Left colon (tissue), 2 donors: ENCODE results near the gene NOL4L. TPM values are rescaled to one million over a fixed set of nuclear protein-coding genes. Genes with fewer than 3 reads are reported as not detected.

Source experiments
- ATAC-seq: fragments of 200-7000 bp; cut with Tn5 transposase; one replicate; pipeline ENCODE4 v1.9.1; 2020; ENCODE audit warnings: mild to moderate bottlenecking, moderate library complexity
- DNase-seq, 2 donors: peaks; one replicate each; pipeline ENCODE4 v3.0.0-alpha.2; 2020
- intact Hi-C, 2 donors: fragments of 100-400 bp; cut with DNase I in 1 of 2; cut with micrococcal nuclease in 1 of 2; formaldehyde crosslinking; loops; one replicate each; pipeline versions ENCODE4 v1.11.2 to v1.14.0; 2022; cut with DNase I, micrococcal nuclease
- total RNA-seq, 2 donors: library from RNA; stranded (reverse); fragmentation: NEBNext Ultra II Directional; extraction: Animal tissue kit (Norgen Biotek cat#: 25700); gene quantifications; one replicate each; pipeline ENCODE4 v1.2.1, GENCODE V29; 2021
- donor health status: DM: no; HTN: no; CAD: no.
- donor health status: DM: yes; HTN: yes; CAD: no.

Gene NOL4L
- total RNA-seq, 2 donors from 2014 or later, result 55.2 to 61.0 TPM

DNA sequence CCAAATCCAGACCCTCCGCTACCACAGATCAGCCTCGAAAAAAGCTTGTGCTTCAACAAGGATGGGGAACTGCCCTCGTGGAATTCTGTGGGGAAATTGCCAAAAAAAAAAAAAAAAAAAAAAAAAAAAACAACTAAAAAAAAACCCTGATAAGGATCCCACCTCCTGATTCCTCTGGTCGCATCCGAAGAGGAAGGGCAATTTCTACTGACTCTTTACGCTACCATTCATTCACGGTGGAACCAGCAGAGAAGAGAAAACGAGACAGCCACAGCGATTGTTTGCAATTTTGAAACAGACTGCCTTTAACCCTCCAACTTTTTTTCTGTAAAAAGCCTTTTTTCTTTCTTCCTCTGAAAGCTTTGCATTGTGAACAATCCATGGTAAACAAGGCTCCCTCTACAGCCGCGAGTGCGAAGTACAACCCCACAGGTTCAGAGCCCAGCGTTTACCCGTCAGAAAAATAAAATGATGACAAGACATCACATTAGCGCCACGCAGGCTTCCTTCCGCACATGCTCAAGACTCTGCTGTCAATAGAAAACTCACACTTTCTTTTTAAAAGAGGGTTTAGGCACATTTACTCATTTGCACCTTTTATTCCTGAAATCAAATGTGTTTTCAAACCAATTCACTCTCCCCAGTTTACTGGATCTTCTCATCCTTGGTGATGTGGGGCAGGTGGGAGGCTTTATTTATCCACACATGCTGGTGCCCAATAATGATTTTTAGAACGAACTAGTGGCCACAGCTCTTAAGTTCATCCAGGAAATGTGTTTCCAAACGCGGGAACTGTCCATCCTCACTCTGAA is 100.0 kb downstream of the NOL4L start:
- intact Hi-C loops, result loop anchor here in 1 of 2 donors (10.0 kb wide), 1 partner anchor 130 kb away; the partner anchor contains the start of gene ASXL1
- ATAC-seq (peak; percentile 42), DNase-seq (peak; percentile 76 to 89)

DNA sequence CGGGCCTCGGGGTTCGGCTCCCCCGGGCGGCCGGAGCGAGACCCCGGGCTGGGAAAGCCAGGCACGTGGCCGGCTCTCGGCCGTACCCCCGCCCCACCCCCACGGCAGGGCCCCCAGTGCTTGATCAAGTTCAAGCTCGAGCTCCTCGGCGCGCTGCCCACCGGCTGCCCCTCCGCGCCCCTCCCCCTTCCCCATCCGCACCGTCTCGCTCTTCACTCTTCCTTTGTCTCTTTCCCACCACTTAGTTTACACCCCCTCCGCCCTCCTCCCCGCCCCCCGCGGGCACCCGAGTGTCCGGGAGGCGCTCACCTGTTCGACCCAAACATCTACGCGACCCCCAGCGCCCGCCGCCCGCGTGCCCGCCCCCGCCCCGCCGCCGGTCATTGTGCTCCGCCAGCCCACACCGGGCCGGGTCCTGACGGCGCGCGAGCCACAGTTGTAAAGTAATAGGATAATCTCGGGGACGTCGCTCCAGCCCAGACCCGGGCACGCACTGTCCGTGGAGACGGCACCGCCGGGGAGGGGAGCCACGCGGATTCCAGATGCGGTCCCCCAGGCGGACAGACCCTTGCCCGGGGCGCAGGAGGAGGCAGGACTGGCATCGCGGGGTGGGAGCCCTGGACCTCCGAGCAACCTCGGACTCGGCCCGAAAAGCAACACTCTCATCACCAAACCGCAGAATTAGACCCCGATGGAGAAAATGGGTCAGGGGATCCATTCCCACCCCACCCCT is 100.7 kb downstream of the NOL4L start:
- peak; percentile 16 for ATAC-seq
- intact Hi-C loops, result loop anchor here in 1 of 2 donors (10.0 kb wide), 1 partner anchor 130 kb away; the partner anchor contains the start of gene ASXL1
- peak; percentile 64 to 73 for DNase-seq

DNA sequence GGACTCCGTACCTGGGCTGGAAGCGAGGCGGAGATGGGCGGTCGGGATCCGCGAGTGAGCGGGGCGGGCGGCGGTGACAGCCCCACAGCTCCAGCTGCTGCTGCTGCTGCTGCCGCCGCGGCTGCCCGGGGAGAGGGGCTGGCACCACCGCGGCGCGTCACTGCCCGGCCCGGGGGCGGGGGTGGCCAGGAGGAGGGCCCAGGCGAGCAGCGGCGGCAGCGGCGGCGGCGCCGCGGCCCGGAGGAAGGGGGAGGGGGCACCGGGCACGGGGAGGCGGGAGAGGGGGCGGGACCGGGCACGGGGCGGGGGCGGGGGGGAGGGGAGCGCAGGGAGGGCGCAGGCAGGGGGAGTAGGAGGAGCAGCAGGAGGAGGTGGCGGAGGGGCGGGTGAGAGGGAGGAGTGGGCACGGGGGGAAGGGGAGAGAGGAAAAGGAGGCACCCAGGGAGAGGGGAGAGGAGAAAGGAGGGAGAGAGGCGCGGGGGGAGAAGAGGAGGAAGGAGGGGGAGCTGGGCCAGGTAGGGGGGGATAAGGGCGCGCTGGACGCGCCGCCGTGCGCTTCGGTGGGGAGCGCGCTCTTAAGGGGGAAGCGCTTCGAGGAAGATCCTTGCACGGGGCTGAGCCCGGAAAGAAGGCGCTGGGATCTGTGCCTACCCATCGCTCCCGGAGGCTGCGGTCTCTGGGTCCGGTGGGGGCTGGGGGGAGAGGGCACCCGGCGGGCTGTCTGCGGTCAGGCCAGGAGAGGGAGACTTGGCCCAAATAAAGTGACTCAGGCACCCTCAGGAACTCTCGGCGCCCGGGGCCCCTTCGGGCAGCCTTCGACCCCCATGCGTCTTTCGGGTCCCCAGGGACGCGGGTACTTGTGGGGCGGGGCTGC is 101.5 kb downstream of the NOL4L start:
- peak; percentile 84 to 86 for DNase-seq
- peak; percentile 53 for ATAC-seq
- intact Hi-C loops, result loop anchor here in 1 of 2 donors (10.0 kb wide), 1 partner anchor 129 kb away; the partner anchor contains the start of gene ASXL1

DNA sequence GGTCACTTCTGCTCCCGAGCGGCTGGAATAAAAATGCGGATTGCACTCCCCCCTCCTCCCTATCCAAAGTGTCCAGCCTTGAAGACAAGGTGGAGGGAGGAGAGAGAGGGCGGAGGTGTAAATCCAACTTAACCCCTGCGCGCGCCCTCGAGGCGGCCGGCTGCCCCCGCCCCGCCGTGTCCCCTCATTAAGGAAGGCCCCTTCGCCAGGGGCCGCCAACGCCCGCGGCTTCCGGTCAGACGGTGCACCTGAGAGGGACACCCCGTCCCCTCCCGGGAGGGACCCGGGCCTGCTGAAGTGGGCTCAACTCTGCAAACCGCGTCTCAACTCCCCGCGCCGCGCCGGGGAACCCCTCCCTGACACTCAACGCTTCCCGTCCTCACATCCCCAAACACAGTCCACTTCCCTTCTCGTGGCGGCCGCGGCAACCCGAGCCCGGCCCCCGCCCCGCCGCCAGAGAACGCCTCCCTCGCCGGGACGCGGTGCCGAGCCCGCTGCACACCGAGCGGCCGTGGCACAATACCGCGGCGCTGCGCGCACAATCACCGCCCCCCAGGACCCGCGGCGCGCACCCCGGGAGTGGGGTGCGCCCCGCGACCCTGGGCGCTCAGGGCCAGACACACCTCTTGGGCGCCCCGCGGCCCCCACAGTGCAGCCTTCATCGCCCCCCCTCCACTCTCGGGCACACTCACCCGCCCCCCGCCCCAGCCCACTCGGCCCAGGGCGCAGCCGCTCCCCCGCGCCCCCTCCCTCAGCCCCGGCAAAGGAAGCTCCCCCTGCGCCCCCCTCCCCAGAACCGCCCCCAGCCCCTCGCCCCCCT is 102.5 kb downstream of the NOL4L start:
- peak; percentile 48 to 64 for DNase-seq
- intact Hi-C loops, result loop anchor here in 1 of 2 donors (10.0 kb wide), 1 partner anchor 128 kb away; the partner anchor contains the start of gene ASXL1
- ATAC-seq, result peak; percentile 18

DNA sequence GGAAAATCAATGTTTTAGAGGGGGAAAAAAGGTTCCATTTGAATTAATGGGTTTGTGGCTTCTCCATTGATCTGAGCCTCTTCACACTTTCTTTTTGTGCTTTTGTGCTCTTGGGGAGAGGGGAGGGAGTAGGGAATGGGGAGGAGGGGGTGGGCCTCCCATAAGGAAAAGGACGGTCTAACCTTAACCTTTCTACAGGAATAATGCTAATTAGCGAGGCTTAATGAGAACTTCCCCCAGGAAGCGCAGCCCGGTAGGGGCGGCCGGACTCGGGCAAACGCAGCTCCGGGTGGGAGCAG is 103.0 kb downstream of the NOL4L start:
- no peak for DNase-seq
- no peak for ATAC-seq

DNA sequence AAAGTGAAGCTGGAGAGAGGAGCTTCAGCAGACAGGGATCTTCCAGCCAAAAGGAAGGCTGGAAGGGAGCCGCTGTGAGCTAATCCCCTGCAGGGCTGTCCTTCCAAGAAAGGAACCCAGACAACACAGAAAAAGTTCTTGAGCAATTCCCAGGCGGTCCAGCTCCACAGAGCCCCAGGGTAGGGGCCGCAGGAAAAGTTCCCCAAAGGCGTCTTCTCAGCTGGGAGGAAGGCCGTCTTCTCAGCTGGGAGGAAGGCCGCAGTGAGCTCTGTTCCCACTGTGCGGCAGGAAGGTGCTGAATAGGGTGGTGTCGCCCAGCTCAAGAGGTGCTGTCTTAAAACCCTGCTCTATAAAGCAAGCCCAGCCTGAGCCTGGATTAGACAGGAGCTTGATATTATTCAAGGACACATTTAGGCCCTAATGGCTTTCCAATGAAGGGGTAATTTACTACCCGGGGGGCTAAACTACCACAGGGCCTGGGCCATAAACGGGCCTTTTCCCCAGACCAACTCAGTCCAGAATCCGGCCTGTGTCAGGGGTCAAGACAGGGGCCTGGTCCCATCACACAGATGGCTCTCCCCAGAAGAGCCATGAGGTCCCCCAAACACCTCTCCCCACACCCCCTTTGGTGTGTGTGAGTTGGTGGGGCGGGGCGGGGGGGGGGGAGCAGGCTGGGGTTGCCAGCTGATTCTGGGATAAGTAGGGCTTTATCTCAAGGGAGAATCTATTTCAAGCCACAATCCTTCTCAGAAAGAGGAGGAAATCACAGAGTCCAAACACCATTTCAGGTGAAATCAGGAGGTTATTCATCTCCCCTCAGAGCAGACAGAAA is 103.6 kb downstream of the NOL4L start:
- intact Hi-C loops, result loop anchor here in 1 of 2 donors (10.0 kb wide), 1 partner anchor 127 kb away; the partner anchor contains the start of gene ASXL1
- DNase-seq, result peak; percentile 48 to 61
- peak; percentile 9 for ATAC-seq

More for the DNA sequence above, 103.0 kb downstream of the NOL4L start:
- intact Hi-C loops, result loop anchor here in 1 of 2 donors (10.0 kb wide), 1 partner anchor 127 kb away; the partner anchor contains the start of gene ASXL1

DNA sequence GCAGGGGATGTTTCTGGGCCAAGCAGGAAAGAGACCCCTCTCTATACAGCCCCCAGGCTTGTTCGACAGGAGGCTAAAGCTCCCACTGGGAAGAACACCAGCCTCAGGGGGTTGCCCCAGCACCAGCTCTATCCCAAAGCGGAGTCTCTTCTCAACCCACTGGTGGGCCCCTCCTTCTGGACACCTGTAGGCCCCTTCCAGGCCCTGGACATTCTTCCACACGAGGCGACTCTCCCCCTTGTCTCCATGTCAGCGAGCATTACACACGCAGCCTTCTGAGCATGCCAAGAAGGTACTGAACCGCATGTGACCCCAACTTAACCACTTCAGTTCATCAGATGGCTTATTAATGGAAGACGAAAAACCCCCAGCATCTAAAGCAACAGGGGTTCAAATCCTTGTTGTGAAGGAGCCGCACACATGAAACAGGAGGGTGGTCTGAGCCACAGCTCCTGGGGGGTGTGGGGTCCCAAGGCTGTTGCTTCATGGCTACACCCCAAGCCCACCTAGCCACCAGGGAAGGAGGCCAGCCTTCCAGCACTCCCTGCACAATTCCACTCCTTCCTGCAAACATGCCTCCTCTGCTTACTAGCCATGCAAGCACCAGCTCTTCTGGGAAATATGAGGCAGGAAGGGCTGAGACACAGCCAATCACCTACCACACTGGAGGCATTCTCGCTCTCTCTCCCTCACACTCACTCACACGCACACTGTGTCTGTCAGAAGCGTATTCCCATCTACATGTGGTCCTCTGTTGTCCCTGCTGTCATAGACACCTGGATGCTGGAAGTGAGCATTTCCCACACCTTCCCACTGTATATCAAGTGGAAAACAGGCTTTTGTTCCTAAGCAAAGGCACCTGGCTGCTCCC is 104.5 kb downstream of the NOL4L start:
- intact Hi-C loops, result loop anchor here in 1 of 2 donors (10.0 kb wide), 1 partner anchor 126 kb away; the partner anchor contains the start of gene ASXL1
- DNase-seq, result peak in 1 of 2 donors; percentile 35
- ATAC-seq, result no peak

DNA sequence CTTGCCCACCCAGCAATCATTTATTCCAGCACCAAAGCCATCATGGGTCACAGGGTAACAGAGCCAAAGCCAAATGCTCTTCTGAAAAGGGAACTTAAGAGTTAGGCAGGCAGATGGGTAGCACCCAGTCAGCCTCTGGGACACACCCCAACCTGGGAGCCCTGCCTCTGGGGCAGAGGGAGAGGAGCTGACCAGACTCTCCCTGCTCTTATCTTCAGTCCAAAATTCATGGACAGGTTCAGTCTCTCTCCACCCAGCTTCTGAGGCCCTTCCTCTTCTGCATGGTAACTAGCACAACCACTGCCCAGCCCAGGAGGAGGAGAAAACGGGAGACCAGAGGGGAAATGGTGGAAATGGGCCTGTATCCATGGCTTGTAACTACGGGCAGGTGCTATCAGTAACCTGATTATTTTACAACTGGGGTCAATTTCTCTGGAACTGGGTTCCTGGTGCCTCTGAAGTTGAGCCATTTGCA is 105.4 kb downstream of the NOL4L start:
- DNase-seq, result peak in 1 of 2 donors; percentile 55
- ATAC-seq, result peak; percentile 23

DNA sequence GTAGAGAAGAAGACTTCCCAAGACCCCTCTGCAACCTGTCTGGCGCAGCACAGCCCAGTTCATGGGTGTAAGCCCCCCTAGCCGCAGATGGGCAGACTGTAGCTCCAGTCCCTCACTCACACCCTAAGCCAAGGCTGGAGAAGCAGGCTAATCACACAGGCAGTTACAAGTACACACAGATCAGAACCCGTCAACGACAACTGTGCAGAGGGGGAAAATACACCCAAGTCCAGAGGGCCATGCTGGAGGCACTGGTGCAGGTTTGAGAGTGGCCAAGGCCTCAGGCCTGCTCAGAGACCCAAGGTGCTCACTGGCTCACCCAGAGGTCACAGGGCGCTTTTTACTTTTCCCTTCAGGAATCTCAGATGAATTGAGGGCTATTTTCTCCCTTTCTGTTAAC is 106.1 kb downstream of the NOL4L start:
- DNase-seq, result no peak
- intact Hi-C loops, result no loop called here
- no peak for ATAC-seq

More for the DNA sequence above, 105.4 kb downstream of the NOL4L start:
- intact Hi-C loops, result loop anchor here in 1 of 2 donors (10.0 kb wide), 1 partner anchor 125 kb away; the partner anchor contains the start of gene ASXL1

DNA sequence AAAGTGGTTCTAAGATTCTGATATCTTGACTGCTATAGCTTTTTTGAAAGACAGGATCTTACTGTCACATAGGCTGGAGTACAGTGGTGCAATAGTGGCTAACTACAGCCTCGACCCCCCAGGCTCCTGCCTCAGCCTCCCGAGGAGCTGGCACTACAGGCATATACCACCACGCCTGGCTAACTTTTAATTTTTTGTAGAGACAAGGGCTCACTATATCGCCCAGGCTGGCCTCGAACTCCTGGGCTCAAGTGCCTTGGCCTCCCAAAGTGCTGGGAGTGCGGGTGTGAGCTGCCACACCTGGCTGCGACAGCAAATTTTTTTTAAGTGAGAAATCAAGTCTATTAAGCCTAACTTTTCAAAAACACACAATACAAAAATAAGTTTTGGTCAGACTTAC is 106.6 kb downstream of the NOL4L start:
- intact Hi-C loops, result no loop called here
- no peak for ATAC-seq
- no peak for DNase-seq

DNA sequence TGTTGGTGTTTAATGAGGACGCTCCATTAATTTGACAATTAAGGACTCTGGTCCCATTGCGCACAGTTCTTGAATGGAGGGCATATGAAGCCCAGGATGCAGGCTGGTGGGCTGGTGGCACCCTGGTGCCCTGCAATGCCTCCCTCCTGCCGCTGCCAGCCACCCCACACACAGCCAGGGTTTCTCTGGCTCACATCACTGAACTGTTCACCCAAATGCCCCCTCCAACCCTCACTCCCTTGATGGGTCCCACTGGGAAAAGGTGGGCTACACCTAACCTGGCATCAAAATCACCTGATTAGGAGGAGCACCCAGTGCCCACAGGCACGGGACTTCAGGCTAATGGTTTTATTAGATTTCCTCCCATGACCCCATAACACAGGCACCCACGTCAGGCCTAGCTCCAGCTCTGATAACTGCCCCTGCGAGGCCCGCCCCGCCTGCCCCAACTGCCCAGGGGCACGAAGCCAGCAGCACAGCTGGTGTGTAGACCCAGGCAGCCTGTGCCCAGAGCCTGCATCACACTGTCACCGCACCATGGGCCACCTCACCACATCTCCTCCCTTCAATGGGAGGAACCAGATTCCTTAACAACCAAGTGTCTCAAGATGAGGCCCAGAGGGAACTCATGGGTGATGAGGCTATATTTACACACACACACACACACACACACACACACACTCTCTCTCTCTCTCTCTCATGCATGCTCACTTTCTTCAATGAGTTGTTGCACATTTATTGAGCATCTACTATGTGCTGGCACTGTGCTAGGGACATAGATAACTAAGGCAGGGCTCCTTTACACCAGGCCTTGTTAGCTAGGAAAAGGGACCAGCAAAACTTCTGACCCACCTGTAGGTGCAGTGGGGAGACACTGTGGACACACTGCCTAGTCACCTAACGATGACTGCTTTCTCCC is 107.3 kb downstream of the NOL4L start:
- intact Hi-C loops, result no loop called here
- DNase-seq, result peak; percentile 74 to 76
- peak; percentile 2 for ATAC-seq

DNA sequence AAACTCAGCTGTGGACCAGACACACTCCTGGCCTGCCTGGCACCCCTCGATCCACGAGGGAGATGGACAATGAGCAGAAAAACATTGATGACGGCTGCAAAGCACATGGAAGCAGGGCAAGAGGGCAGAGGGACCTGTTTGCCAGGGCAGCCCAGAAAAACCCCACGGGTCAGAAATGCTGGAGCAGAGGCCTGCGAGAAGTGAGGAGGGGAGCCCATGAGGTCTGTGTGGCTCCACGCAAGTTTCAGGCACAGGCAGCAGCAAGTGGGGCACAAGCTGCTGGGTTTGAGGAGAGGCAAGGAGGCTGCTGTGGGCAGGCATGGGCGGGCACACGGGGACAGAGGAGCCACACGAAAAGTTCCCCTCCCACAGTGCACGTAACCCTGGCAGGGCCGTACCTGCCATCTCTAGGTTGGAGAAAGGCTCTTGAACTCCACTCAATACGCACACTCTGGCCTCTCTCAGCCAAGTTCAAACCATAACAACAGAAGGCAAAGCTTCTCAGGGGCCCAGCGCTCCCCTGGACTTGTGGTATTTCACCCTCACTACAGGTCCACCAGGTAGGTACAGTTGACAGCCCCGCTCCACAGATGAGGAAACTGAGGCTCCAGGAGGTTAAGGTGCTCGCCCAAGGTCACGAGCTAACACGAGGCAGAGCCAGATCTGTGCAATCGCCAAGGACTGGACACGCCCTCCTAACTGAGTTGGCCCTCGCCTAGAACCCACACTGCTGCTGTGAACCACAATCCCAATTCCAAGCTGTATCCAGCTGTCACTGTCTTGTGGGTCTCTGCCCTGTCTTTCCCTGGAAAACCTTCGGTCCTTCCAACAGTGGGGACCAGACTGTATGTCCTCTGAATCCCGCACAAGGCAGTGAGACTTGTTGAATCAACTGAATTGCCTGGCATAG is 108.2 kb downstream of the NOL4L start:
- no peak for ATAC-seq
- DNase-seq, result peak in 1 of 2 donors; percentile 34
- intact Hi-C loops, result no loop called here

DNA sequence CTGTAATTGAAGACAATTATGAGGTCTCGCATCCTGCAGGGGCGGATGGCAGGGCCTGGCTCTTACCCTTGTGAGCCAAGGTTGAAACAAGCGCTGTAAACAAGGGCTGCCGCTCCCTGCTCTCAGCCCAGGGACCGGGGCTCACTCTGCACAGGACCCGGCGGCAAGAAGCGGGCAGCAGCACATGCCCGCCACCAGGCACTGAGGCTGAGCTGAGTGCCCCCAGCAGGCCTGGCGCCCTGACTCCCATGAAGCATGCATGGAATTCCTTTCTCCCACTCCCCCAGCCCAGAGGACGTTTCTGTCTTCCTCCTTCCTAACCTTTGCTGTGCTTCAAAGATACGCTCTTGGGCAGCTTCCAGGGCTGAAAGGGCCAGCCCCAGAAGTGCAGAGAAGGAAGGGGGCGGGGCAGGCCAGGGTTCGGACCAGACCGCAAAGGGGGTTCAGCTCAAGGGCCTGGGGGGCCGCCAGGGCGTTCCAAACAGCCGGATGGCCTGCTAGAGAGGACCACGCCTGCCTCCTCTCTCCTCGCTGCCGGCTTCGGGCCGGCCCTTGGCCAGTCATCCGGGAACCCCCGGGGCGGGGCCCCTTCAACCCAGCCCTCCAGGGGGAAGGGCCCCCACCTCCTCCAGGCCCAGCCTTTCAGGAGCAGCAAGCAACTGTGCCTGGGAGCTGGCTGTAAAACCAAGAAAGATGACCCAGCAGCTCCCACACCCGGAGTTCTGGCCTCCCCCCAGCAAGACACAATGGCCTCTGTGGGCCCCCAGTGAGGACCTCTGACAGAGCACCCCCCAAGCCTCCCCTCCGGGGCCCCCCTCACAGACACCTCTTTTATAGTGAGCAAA is 109.9 kb downstream of the NOL4L start:
- peak; percentile 93 to 96 for DNase-seq
- peak; percentile 69 for ATAC-seq
- intact Hi-C loops, result no loop called here
